HG02938 (cell line): ENCODE results near the gene VIPR2.
"Not testable (repeated sequence)": the region's sequence is repeated elsewhere in the genome, so short reads cannot be mapped to it uniquely, and the experiment has no call there.

ENCODE experiments used
- ATAC-seq: cut with Tn5 transposase; IDR thresholded peaks from one replicate; pipeline ENCODE4 v1.9.1; 2021; ENCODE audit warnings: mild to moderate bottlenecking, moderate library complexity; ENCODE audit not compliant: unreplicated experiment

VIPR2 gene, protein sequence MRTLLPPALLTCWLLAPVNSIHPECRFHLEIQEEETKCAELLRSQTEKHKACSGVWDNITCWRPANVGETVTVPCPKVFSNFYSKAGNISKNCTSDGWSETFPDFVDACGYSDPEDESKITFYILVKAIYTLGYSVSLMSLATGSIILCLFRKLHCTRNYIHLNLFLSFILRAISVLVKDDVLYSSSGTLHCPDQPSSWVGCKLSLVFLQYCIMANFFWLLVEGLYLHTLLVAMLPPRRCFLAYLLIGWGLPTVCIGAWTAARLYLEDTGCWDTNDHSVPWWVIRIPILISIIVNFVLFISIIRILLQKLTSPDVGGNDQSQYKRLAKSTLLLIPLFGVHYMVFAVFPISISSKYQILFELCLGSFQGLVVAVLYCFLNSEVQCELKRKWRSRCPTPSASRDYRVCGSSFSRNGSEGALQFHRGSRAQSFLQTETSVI

DNA sequence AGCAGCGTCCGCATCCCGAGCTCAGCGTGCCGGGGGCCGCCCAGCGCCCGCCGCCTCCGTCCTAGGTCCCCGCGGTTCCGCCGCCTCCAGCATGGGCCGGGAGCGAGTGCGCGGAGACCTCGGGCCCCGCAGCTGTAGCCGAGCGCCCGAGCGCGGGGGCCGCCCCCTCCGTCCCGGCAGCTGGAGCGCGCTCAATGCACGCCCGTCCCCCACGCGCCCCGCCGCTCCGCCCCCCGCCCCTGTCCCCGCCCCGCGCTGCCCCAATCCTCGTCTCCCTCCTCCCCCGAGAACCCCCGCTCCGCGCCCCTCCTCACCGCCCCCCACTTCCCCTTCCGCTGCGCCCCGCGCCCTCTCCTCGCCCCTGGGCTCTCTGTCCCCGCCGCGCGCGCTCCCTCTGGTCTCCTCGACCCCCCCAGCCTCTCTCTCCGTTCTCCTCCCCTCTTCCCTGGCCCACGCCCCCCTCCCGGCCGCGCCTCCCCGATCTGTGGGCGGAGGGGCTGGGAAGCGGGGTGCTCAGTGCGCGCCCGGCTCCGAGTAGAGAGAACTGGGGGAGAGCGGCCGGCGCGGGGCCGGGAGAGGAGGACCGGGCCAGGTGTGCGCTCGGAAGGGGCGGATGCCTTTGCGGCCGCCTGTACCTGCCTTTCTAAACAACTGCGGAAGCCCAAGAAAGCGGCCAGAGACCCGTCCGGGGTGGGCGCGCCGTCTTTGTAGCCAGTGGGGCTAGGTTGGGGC is at the start of gene VIPR2:
Gene VIPR2 (minus strand): TSS at position 110 of the 732 bp plus-strand sequence. CDS start 96 bp downstream, at position 14.
- ATAC-seq = no peak

DNA sequence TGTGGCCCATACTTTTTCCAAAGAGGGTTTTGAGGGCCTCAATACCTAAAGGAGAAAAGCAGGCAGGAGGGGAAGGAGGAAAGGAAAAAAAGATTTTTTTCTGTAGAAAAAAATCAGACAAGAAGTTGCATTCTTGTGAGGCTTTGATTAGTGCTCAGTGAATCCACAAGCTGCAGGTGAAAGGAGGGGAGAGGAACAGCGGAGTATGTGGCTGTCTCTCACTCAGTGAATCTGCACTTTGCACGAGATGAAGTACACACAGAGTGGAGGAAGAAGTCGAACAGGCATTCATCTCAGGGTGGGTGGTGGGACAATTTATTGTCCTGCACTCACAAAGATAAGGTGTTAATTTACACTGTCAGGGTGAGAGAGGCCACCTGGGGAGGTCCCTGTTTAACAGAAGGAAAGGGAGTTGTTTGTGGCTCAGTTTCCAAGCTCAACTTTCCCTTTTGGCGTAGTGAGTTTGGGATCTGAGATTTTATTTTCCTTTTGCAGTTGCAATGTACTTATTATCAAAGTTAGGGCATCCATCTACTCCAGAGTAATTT is 49.0 kb upstream of the VIPR2 start:
- ATAC-seq = no peak

GRCh38 chr7:159192725-159193453 is 48.2 kb upstream of the VIPR2 start:
- no peak for ATAC-seq

DNA sequence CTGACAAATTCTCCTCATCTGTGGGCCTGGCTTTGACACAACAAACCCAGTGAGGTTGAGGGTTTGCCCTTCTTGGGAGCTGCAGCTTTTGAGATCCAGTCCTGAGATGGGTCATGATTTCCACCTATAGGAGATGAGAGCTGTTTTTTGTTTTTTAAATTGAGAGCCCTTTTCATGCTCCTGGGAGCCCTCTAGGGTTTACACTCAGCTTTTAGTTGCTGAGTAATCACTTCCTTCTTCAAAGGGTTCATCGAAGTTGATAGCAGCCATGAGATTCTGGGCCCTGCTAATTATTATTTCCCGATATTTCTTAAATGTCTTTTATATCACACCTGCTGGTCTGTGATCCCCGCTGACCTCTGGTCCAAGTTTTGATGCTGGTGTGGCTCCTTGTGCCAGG is 47.3 kb upstream of the VIPR2 start:
- no peak for ATAC-seq

DNA sequence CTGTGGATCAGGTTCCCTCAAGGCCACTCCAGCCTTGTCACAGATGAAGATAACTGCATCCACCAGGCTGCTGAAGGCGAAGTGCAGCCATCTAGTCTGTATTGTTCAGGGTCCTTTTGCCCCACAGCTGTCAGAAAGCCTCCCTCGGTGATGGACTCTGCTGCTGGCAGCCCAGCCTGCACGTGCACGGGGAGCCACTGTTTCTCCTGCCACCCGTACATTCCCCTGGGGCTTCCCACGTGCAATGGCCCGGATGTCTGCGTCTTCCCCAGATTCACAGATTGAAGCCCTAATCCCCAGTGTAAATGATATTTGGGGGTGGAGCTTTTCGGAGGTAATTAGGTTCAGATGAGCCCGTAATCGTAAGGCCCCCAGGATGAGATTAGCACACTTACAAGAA is 46.6 kb upstream of the VIPR2 start:
- no peak for ATAC-seq

DNA sequence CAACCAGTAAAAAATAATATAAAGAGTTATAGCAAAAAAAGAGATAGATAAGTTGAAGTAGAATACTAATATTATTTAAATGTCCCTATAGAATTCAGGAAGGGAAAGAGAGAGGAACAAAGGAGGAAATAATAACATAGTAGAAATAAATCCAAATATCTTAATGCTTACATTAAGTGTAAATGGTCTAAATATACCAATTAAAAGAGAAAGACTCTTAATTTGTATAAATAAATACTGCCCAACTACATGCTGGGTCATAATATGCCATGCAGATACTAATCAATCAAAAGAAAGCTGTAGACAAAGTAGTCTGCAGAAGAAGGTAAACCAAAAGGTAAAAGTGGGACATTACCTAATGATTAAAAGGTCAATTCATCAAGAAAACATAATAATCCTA is 43.3 kb upstream of the VIPR2 start:
- no peak for ATAC-seq

GRCh38 chr7:159179241-159179640 is 34.6 kb upstream of the VIPR2 start:
- no peak for ATAC-seq

DNA sequence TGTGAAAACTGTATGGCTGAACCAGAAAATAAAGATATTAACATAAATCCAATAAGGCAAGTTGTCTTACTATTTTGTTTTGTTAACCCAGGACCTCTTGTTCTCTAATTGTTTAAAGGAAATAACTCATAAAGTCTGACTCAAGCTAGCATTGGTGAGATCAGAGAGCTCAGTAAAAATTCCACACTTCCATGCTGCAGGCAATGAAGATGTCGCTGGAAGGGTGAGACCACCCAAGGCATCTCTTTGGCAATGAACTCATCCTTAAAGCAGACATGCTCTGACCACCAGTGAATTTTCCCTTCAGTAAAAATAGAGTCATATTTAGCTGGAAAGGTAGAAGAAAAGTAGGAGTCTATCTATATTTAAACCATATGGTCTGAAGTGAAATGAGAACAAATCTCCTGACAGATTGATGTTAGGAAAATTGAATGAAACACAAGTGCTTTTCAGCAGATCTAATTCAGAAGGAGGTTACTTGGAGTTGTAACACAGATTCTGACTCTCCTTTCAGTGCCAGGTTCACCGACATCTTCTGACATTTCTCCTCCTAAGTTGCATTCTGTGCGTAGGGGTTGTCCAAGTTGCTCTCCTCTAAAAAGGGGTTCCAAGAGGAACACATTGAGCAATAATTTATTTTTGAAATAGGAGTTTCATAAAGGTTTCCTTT is 32.8 kb upstream of the VIPR2 start:
- ATAC-seq = no peak

- no peak for ATAC-seq
Measured at GRCh38 chr7:159175792-159176191, 31.1 kb upstream of the VIPR2 start.

DNA sequence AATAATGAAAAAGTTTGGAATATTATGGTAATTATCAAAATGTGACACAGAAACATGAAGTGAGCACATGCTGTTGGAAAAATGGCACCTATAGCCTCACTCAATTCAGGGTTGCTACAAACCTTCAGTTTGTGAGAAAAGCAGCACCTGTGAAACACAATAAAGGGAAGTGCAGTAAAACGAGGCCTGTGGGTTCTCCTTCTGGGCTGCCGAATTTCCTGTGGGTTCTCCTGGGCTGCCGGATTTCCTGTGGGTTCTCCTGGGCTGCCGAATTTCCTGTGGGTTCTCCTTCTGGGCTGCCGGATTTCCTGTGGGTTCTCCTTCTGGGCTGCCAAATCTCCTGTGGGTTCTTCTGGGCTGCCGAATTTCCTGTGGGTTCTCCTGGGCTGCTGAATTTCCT is 30.4 kb upstream of the VIPR2 start:
- ATAC-seq = not testable (repeated sequence)

- no peak for ATAC-seq
Measured at GRCh38 chr7:159172400-159172799, 27.7 kb upstream of the VIPR2 start.

GRCh38 chr7:159169391-159169790 is 24.7 kb upstream of the VIPR2 start:
- ATAC-seq = no peak

DNA sequence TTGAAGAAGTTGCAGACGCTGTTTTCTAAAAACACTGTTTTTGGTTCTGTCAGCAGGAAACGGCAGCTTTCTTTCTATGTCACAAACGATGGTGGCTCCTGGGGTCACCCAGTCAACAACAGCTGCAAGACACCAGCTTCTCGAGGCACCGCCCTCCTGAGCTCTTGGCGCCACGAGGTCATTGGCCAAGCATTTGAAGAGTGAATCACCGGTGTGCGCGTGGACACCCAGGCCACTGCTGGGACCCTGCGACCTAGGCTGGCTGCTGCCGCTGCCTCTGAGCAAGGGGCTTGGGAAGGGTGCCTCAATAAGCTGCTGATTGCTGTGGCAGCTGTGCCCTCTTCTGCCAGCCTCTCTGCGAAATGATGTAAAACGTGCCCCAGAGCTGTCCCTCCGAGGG is 22.5 kb upstream of the VIPR2 start:
- ATAC-seq = no peak

- no peak for ATAC-seq
Measured at GRCh38 chr7:159166530-159166929, 21.9 kb upstream of the VIPR2 start.

- ATAC-seq = no peak
Measured at GRCh38 chr7:159165352-159165751, 20.7 kb upstream of the VIPR2 start.

DNA sequence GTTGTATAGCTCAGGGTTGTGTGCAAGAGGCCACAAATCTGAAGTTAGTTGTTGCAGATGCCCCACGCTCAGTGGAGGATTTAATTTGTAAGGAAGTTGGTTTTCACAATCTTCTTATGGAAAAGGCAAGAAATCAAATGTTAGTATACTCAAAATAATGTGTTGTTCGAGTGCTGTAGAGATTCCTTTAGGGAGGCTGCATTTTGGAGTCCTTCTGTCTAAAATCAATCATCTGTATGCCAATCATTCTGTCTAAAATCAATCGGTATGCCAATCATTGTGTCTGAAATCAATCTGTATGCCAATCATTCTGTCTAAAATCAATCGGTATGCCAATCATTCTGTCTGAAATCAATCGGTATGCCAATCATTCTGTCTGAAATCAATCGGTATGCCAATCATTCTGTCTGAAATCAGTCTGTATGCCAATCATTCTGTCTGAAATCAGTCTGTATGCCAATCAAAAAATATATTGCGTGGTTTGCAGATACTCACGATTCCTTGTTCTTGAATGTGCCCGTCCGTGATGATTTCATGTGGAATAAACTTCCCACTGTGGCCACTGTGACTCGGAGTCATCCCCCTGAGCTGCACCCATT is 19.1 kb upstream of the VIPR2 start:
- ATAC-seq = not testable (repeated sequence)

DNA sequence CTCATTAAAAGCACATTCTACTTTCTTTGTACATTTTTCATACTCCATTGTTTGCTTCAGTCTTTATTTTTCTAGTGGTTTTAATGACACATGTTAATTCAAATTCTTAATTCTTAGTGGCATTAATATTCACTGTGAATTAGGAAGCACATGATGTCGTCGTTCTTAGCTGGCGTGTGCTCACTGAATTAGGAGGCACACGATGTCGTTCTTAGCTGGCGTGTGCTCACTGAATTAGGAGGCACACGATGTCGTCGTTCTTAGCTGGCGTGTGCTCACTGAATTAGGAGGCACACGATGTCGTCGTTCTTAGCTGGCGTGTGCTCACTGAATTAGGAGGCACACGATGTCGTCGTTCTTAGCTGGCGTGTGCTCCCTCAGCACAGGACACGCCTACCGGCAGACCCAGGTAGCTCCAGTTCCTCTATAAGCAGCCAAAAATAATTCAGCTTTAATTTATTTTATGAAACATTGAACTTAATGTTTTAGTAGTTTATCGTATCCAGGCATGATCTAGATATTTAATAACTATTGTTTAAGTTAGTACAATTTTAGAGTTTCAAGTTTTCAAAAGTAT is 17.5 kb upstream of the VIPR2 start:
- ATAC-seq = not testable (repeated sequence)

GRCh38 chr7:159160450-159160849 is 15.8 kb upstream of the VIPR2 start:
- ATAC-seq = no peak

DNA sequence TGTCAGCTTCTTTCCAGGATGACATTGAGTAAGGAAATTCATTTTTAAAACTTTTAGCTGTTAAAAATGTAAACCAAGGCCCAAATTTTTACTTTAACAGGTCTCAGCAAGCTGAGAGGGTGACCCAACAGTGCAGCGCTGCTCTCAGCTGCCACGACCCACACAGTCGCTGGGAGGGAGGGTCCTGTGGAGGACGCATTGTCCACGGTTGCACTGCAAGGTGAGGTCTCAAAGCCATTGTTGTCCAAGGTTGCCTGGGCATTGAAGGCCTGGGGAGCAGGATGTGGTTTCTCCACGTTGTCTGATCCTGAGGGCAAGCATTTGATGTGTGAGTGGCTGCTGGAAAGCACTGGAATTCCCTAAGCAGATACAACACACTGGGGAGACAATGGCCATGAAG is 15.1 kb upstream of the VIPR2 start:
- ATAC-seq = no peak

GRCh38 chr7:159158888-159159405 is 14.3 kb upstream of the VIPR2 start:
- ATAC-seq = no peak
